WTC11 (cell line): ENCODE data around the gene IGSF9. TPM values are rescaled to one million over a fixed set of nuclear protein-coding genes. Genes with fewer than 3 reads are reported as not detected.

Experiments used
- ATAC-seq: fragments of 200-7000 bp; cut with Tn5 transposase; 2 replicates; pipeline ENCODE4 v1.10.0; 2021; ENCODE audit warnings: mild to moderate bottlenecking, moderate library complexity
- CTCF ChIA-PET: fragments of 300-600 bp; sonication (Branson Sonifier 250); formaldehyde crosslinking; loops from one replicate; lab custom pipeline; 2021; ENCODE audit warnings: antibody characterized with exemption; lab: Charles Lee
- POLR2A ChIA-PET: fragments of 350-600 bp; sonication (Branson Sonifier 250); formaldehyde crosslinking; loops from one replicate; lab custom pipeline; 2021; ENCODE audit warnings: antibody characterized with exemption; lab: Charles Lee
- DNase-seq: peaks from one replicate; pipeline ENCODE4 v3.0.0; 2021; ENCODE audit warnings: low spot score
- H3K27ac Mint-ChIP-seq: 2 replicates; pipeline ENCODE4 v1.8.0; 2021; ENCODE audit warnings: mixed read lengths
- H3K27me3 Mint-ChIP-seq: 2 replicates; pipeline ENCODE4 v1.8.0; 2021; ENCODE audit warnings: low read depth, mild to moderate bottlenecking, moderate library complexity, mixed read lengths
- H3K36me3 Mint-ChIP-seq: 2 replicates; pipeline ENCODE4 v1.8.0; 2021; ENCODE audit warnings: mixed read lengths
- H3K4me1 Mint-ChIP-seq: 2 replicates; pipeline ENCODE4 v1.8.0; 2022; ENCODE audit warnings: mixed read lengths
- H3K4me3 Mint-ChIP-seq: 2 replicates; pipeline ENCODE4 v1.8.0; 2021; ENCODE audit warnings: mild to moderate bottlenecking, moderate library complexity, mixed read lengths
- H3K9me3 Mint-ChIP-seq: 2 replicates; pipeline ENCODE4 v1.8.0; 2021; ENCODE audit warnings: mixed read lengths
- AFF4 ChIP-seq: sonication (generic); formaldehyde crosslinking; IDR thresholded peaks from 2 replicates; pipeline ENCODE4 v1.8.1; 2023; ENCODE audit warnings: mild to moderate bottlenecking, missing genetic modification reagents, borderline replicate concordance
- ATF3 ChIP-seq: sonication (generic); formaldehyde crosslinking; conservative IDR thresholded peaks from 2 replicates; pipeline ENCODE4 v1.8.1; 2022; ENCODE audit warnings: mild to moderate bottlenecking, missing genetic modification reagents
- CTCF ChIP-seq: fragments of 200-600 bp; IDR thresholded peaks from 2 replicates; pipeline ENCODE4 v1.8.0; 2022; ENCODE audit warnings: antibody characterized with exemption
- IRF1 ChIP-seq: sonication (generic); formaldehyde crosslinking; IDR thresholded peaks from 2 replicates; pipeline ENCODE4 v1.8.0; 2023; ENCODE audit warnings: missing genetic modification reagents
- NR3C1 ChIP-seq: sonication (generic); formaldehyde crosslinking; conservative IDR thresholded peaks from 2 replicates; pipeline ENCODE4 v1.8.1; 2023; ENCODE audit warnings: low read depth, mild to moderate bottlenecking, missing genetic modification reagents
- PRDM15 ChIP-seq: sonication (generic); formaldehyde crosslinking; IDR thresholded peaks from 2 replicates; pipeline ENCODE4 v1.8.0; 2022; ENCODE audit warnings: missing genetic modification reagents
- PRRX2 ChIP-seq: fragments of 250-450 bp; sonication (Bioruptor Pico); IDR thresholded peaks from 2 replicates; pipeline ENCODE4 v1.8.0; 2021; ENCODE audit warnings: mild to moderate bottlenecking
- SMAD3 ChIP-seq: sonication (generic); formaldehyde crosslinking; IDR thresholded peaks from 2 replicates; pipeline ENCODE4 v1.8.0; 2022; ENCODE audit warnings: missing genetic modification reagents, mild to moderate bottlenecking, borderline replicate concordance
- SP1 ChIP-seq: sonication (generic); formaldehyde crosslinking; conservative IDR thresholded peaks from 2 replicates; pipeline ENCODE4 v1.8.1; 2022; ENCODE audit warnings: missing genetic modification reagents
- ZNF121 ChIP-seq: sonication (generic); formaldehyde crosslinking; IDR thresholded peaks from 2 replicates; pipeline ENCODE4 v1.8.0; 2023; ENCODE audit warnings: missing genetic modification reagents
- ZNF232 ChIP-seq: sonication (generic); formaldehyde crosslinking; IDR thresholded peaks from 2 replicates; pipeline ENCODE4 v1.8.0; 2022; ENCODE audit warnings: mild to moderate bottlenecking, missing genetic modification reagents
- ZNF396 ChIP-seq: fragments of 250-450 bp; sonication (Bioruptor Pico); IDR thresholded peaks from 2 replicates; pipeline ENCODE4 v1.8.0; 2021; ENCODE audit warnings: mild to moderate bottlenecking, moderate library complexity, borderline replicate concordance
- total RNA-seq: library from RNA; stranded (reverse); gene quantifications from 3 replicates; pipeline ENCODE4 v1.2.3, GENCODE V29; 2021

Gene IGSF9
- total RNA-seq, 1 experiment from 2014 or later = 16.4 TPM

GRCh38 chr1:159937054-159937750, 8.2 kb downstream of the IGSF9 start (continued):
- TF ChIP-seq AFF4 = no peak
- TF ChIP-seq PRRX2 (CRISPR knock-in tag) = no peak
- TF ChIP-seq PRDM15 (CRISPR knock-in tag) = no peak
- TF ChIP-seq NR3C1 (CRISPR knock-in tag) = no peak
- no peak for TF ChIP-seq ATF3 (CRISPR knock-in tag)
- TF ChIP-seq ZNF396 = no peak
- no peak for TF ChIP-seq SP1 (CRISPR knock-in tag)
- no peak for TF ChIP-seq IRF1 (CRISPR knock-in tag)
- TF ChIP-seq ZNF121 (CRISPR knock-in tag) = no peak

- H3K4me3 Mint-ChIP-seq = no peak overlapping the region
- POLR2A ChIA-PET = interaction anchor here (1.3 kb wide), 1 partner anchor 9 kb away, joined by 3 read pairs; the partner anchor contains the start of gene IGSF9
- peak; percentile 97 for TF ChIP-seq CTCF
- TF ChIP-seq ZNF232 (CRISPR knock-in tag) = 0 out of 2 replicates have a peak, but pooled peaks have one; percentile 21
- no peak for TF ChIP-seq SMAD3 (CRISPR knock-in tag)
- 0 out of 2 replicates have a peak, but pooled peaks have one; percentile 44 for TF ChIP-seq AFF4
- DNase-seq = peak; percentile 94
- CTCF ChIA-PET = interaction anchor here (1.0 to 10.6 kb wide), 10 partner anchors 10 to 145 kb away, joined by 3 to 202 read pairs (median 4); partner anchors contain the start of genes CFAP45, KCNJ9 and TAGLN2
- no peak overlapping the region for H3K27ac Mint-ChIP-seq
- ATAC-seq = peak; percentile 80
- H3K36me3 Mint-ChIP-seq = peaks cover 21% of the 10 kb centered on the region
- H3K27me3 Mint-ChIP-seq = no peaks in the 10 kb centered on the region
- H3K4me1 Mint-ChIP-seq = peaks cover 28% of the 10 kb centered on the region
- no peaks in the 10 kb centered on the region for H3K9me3 Mint-ChIP-seq
Observed at GRCh38 chr1:159936273-159936904, 9.0 kb downstream of the IGSF9 start.
